Measurements from ENCODE around the gene DUSP22.

The DUSP22 gene

GRCh38 chr6:319177-320131 is 27.2 kb downstream of the DUSP22 start:
- H3K27ac ChIP-seq: no peak overlapping the region
- no peak for TF ChIP-seq CTCF (conservative IDR thresholded peaks at IDR 0.05)

GRCh38 chr6:320351-321157 is 28.3 kb downstream of the DUSP22 start:
- no peak for TF ChIP-seq CTCF (conservative IDR thresholded peaks at IDR 0.05)
- no peak overlapping the region for H3K27ac ChIP-seq

GRCh38 chr6:321158-321438 is 28.8 kb downstream of the DUSP22 start:
- H3K27ac ChIP-seq: no peak overlapping the region
- TF ChIP-seq CTCF (conservative IDR thresholded peaks at IDR 0.05): no peak

GRCh38 chr6:321536-322258 is 29.4 kb downstream of the DUSP22 start:
- H3K27ac ChIP-seq: no peak overlapping the region
- TF ChIP-seq CTCF (conservative IDR thresholded peaks at IDR 0.05): no peak

GRCh38 chr6:322259-322930 is 30.1 kb downstream of the DUSP22 start:
- TF ChIP-seq CTCF (conservative IDR thresholded peaks at IDR 0.05): no peak
- H3K27ac ChIP-seq: no peak overlapping the region

- no peak for TF ChIP-seq CTCF (conservative IDR thresholded peaks at IDR 0.05)
- no peak overlapping the region for H3K27ac ChIP-seq
Observed at GRCh38 chr6:322940-323729, 30.8 kb downstream of the DUSP22 start.
